ENCODE data around the gene PGBD2. TPM values are rescaled to one million over a fixed set of nuclear protein-coding genes. Genes with fewer than 3 reads are reported as not detected.

PGBD2 gene
- total and polyA plus RNA-seq, 9 of the 15 experiments (the other 6 are each of a cell fraction or from before 2014, with no cell fraction given), result 11.9 to 21.8 (median 14.7) TPM

DNA sequence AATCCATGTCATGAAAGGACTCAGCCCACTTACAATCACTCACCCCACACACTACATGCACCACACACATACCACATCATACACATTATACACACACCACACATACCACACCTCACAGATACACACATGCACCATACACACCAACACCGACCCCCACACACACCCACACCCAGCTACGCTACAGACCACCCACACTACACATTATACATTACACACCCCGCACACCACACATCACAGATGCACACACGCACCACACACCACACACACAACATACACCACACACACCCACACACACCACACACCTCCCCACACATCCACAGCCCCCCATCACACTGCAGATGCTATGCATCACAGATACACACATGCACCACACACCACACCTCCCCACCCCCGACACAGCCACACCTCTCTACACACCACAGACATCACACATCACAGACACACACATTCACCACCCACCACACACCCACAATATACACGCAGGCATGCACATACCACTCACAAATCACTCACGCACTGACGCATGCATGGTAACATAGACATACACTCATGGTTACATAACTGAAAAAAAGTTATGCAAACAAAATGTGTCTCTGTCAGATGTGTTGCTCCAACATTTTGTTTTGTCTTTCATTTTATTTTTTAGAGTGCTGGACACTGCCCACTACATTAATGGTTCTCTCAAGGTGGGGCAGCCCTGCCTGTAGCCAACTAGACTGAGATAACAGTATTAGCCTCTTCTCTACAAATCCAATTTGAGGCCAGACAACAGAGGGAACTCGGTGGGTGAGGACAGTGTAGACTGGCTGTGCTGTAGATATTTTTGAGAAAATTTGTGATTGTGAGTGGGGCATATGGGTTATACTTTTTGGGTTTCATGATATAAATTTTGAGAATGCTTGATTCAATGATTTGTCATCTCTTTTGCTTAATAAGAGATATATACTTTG lies 15.2 kb upstream of the PGBD2 start (continued):
- TF ChIP-seq MAFF (IDR thresholded peaks at IDR 0.05; ENCODE audit: low read length), result no peak
- TF ChIP-seq, protein P1, sequence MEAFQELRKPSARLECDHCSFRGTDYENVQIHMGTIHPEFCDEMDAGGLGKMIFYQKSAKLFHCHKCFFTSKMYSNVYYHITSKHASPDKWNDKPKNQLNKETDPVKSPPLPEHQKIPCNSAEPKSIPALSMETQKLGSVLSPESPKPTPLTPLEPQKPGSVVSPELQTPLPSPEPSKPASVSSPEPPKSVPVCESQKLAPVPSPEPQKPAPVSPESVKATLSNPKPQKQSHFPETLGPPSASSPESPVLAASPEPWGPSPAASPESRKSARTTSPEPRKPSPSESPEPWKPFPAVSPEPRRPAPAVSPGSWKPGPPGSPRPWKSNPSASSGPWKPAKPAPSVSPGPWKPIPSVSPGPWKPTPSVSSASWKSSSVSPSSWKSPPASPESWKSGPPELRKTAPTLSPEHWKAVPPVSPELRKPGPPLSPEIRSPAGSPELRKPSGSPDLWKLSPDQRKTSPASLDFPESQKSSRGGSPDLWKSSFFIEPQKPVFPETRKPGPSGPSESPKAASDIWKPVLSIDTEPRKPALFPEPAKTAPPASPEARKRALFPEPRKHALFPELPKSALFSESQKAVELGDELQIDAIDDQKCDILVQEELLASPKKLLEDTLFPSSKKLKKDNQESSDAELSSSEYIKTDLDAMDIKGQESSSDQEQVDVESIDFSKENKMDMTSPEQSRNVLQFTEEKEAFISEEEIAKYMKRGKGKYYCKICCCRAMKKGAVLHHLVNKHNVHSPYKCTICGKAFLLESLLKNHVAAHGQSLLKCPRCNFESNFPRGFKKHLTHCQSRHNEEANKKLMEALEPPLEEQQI (IDR thresholded peaks at IDR 0.05), result no peak
- no peak for TF ChIP-seq RBFOX2 (IDR thresholded peaks at IDR 0.05; ENCODE audit: low read depth, low read length)
- TF ChIP-seq, protein P2, sequence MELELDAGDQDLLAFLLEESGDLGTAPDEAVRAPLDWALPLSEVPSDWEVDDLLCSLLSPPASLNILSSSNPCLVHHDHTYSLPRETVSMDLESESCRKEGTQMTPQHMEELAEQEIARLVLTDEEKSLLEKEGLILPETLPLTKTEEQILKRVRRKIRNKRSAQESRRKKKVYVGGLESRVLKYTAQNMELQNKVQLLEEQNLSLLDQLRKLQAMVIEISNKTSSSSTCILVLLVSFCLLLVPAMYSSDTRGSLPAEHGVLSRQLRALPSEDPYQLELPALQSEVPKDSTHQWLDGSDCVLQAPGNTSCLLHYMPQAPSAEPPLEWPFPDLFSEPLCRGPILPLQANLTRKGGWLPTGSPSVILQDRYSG (tag; conservative IDR thresholded peaks at IDR 0.05; ENCODE audit: low read depth), result no peak
- peak in 1 of 2 experiments; percentile 29; a peak in 1 of 4 replicates for TF ChIP-seq TRIM24 (IDR thresholded peaks at IDR 0.05)
- no peak for TF ChIP-seq SIN3A (IDR thresholded peaks at IDR 0.05; ENCODE audit: borderline replicate concordance in 2 of 2, control insufficient read depth in 1 of 2, low read depth in 2 of 2, low read length in 2 of 2)
- TF ChIP-seq, protein P3, sequence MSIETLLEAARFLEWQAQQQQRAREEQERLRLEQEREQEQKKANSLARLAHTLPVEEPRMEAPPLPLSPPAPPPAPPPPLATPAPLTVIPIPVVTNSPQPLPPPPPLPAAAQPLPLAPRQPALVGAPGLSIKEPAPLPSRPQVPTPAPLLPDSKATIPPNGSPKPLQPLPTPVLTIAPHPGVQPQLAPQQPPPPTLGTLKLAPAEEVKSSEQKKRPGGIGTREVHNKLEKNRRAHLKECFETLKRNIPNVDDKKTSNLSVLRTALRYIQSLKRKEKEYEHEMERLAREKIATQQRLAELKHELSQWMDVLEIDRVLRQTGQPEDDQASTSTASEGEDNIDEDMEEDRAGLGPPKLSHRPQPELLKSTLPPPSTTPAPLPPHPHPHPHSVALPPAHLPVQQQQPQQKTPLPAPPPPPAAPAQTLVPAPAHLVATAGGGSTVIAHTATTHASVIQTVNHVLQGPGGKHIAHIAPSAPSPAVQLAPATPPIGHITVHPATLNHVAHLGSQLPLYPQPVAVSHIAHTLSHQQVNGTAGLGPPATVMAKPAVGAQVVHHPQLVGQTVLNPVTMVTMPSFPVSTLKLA (conservative IDR thresholded peaks at IDR 0.05), result no peak; a peak in 1 of 4 replicates
- no peak for TF ChIP-seq CBX5 (IDR thresholded peaks at IDR 0.05; ENCODE audit: borderline replicate concordance, low read depth)
- no peak for TF ChIP-seq ZNF408 (CRISPR knock-in tag; IDR thresholded peaks at IDR 0.05; ENCODE audit: low read depth)
- TF ChIP-seq NFRKB (IDR thresholded peaks at IDR 0.05; ENCODE audit: low read depth), result 0 out of 2 replicates have a peak, but pooled peaks have one; percentile 23
- TF ChIP-seq SMAD1 (IDR thresholded peaks at IDR 0.05; ENCODE audit: low read depth, low read length, partially characterized antibody), result no peak
- no peak for TF ChIP-seq SRSF7 (optimal IDR thresholded peaks at IDR 0.05; ENCODE audit: low read depth, low read length)
- no peak for TF ChIP-seq RBM39 (optimal IDR thresholded peaks at IDR 0.05; ENCODE audit: low read depth, low read length)
- TF ChIP-seq, protein P4, sequence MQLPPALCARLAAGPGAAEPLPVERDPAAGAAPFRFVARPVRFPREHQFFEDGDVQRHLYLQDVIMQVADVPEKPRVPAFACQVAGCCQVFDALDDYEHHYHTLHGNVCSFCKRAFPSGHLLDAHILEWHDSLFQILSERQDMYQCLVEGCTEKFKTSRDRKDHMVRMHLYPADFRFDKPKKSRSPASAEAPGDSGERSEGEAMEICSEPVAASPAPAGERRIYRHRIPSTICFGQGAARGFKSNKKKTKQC (CRISPR knock-in tag; IDR thresholded peaks at IDR 0.05), result no peak
- TF ChIP-seq, protein P5, sequence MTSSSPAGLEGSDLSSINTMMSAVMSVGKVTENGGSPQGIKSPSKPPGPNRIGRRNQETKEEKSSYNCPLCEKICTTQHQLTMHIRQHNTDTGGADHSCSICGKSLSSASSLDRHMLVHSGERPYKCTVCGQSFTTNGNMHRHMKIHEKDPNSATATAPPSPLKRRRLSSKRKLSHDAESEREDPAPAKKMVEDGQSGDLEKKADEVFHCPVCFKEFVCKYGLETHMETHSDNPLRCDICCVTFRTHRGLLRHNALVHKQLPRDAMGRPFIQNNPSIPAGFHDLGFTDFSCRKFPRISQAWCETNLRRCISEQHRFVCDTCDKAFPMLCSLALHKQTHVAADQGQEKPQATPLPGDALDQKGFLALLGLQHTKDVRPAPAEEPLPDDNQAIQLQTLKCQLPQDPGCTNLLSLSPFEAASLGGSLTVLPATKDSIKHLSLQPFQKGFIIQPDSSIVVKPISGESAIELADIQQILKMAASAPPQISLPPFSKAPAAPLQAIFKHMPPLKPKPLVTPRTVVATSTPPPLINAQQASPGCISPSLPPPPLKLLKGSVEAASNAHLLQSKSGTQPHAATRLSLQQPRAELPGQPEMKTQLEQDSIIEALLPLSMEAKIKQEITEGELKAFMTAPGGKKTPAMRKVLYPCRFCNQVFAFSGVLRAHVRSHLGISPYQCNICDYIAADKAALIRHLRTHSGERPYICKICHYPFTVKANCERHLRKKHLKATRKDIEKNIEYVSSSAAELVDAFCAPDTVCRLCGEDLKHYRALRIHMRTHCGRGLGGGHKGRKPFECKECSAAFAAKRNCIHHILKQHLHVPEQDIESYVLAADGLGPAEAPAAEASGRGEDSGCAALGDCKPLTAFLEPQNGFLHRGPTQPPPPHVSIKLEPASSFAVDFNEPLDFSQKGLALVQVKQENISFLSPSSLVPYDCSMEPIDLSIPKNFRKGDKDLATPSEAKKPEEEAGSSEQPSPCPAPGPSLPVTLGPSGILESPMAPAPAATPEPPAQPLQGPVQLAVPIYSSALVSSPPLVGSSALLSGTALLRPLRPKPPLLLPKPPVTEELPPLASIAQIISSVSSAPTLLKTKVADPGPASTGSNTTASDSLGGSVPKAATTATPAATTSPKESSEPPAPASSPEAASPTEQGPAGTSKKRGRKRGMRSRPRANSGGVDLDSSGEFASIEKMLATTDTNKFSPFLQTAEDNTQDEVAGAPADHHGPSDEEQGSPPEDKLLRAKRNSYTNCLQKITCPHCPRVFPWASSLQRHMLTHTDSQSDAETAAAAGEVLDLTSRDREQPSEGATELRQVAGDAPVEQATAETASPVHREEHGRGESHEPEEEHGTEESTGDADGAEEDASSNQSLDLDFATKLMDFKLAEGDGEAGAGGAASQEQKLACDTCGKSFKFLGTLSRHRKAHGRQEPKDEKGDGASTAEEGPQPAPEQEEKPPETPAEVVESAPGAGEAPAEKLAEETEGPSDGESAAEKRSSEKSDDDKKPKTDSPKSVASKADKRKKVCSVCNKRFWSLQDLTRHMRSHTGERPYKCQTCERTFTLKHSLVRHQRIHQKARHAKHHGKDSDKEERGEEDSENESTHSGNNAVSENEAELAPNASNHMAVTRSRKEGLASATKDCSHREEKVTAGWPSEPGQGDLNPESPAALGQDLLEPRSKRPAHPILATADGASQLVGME (CRISPR knock-in tag; IDR thresholded peaks at IDR 0.05), result no peak
